GM03348 (cell line): ENCODE results near the gene NRTN.
"Not testable (repeated sequence)": the region's sequence is repeated elsewhere in the genome, so short reads cannot be mapped to it uniquely, and the experiment has no call there.

ENCODE experiments used
- DNase-seq: peaks from one replicate; pipeline ENCODE4 v3.0.0; 2012; ENCODE audit warnings: low spot score

The NRTN gene, protein sequence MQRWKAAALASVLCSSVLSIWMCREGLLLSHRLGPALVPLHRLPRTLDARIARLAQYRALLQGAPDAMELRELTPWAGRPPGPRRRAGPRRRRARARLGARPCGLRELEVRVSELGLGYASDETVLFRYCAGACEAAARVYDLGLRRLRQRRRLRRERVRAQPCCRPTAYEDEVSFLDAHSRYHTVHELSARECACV

GRCh38 chr19:5804516-5805461 lies at the start of gene NRTN:
Gene NRTN (plus strand): TSS chr19:5805067. CDS start chr19:5824166, 19,099 bp downstream.
- DNase-seq = peak; percentile 49

- no peak for DNase-seq
These were observed 42.2 kb upstream of the NRTN start for GRCh38 chr19:5762608-5763217.

DNA sequence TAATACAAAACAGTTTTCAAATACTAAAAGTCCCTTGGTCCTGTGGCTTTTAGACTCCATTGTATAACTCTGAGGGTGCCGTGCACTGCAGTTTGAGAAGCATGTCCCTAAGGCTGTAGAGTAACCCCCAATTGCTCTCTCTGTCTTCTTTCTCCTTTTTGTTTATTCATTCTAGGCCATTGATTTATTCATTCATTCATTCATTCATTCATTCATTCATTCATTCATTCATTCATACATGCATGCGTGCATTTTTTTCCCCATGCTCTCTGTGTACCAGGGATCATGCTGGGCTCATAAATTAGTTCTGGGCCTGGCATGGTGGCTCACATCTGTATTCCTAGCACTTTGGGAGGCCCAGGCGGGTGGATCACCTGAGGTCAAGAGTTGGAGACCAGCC lies 39.6 kb upstream of the NRTN start:
- no peak for DNase-seq

GRCh38 chr19:5767949-5768348 lies 36.9 kb upstream of the NRTN start:
- no peak for DNase-seq

- DNase-seq = no peak
These were observed 32.5 kb upstream of the NRTN start for GRCh38 chr19:5772416-5772815.

DNA sequence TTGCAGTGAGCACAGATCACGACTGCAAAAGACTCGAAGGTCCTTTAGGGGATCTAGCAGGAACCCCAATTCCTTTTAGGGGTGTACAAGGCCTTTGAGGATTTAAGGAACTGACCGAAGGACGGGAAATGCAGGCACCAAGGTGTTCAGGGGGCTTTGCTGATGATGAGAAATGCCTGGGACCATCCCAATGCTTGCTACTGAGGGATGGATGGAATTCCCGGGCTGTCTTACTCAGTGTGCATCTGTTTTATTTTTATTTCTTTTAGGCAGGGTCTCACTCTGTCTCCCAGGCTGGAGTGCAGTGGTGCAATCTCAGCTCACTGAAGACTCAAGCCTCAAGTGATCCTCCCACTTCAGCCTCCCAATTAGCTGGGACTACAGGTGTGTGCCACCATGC lies 31.6 kb upstream of the NRTN start:
- no peak for DNase-seq

- DNase-seq = no peak
These were observed 29.9 kb upstream of the NRTN start for GRCh38 chr19:5774921-5775320.

DNA sequence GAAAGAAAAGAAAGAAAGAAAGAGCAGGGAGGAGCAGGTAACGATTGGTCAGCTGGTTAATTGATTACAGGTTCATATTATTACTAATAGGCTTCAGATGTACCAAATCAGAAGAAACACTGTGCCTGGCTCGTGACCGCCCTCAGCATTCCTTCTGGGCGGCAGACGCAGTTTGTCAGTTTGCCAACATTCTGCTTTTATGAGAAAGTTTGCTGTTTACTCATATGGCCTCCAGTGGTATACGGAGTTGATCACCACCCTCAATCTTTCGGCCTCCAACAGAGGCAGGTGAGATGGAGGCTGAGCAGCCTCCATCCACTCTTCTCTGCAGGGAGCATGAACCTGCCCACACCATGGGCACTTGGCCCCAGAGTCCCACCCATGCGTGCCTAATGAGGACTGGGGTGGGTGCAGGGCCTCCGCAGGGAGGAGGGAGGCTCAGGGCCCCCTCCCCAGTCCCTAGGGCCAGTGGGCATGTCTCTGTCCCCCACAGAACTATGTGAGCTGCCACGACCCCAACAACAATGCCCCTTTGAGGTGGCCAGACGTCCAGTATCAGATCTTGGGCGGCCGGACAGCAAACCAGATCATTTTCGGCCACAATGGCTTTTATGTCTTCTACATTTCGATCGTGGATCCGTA lies 29.1 kb upstream of the NRTN start:
- peak; percentile 31 for DNase-seq

- no peak for DNase-seq
These were observed 26.5 kb upstream of the NRTN start for GRCh38 chr19:5778402-5778801.

DNA sequence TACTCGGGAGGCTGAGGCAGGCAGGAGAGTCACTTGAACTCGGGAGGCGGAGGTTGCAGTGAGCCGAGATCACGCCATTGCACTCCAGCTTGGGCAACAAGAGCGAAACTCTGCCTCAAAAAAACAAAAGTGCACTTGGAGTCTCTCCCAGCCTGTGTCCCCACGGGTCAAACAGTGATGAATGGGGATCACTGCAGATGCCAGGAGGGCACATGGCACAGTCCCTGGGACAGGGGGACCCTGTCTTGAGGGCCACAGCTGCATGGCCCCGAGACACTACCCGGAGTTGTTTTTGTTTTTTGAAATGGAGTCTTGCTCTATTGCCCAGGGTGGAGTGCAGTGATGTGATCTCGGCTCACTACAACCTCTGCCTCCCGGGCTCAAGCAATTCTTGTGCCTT lies 24.0 kb upstream of the NRTN start:
- DNase-seq = not testable (repeated sequence)

DNA sequence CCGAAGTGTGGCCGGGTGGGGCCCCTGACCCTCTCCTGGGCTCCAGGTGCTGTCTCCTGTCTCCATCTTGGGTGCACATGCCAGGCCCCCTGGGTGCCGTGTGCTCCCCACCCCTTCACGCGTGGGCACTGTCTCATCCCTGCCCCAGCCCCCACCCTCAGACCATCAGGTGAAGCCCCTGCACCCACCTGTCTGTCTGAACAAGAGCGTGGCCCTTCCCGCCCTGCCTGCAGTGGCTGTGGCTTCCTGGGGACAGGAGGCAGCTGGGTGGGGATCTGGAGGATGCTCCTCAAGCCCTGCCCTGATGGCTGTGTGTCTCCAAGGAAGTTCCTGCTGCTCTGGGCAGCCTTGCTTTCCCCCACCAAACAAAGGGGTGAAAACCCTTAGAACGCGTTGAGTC lies 22.5 kb upstream of the NRTN start:
- DNase-seq = no peak

DNA sequence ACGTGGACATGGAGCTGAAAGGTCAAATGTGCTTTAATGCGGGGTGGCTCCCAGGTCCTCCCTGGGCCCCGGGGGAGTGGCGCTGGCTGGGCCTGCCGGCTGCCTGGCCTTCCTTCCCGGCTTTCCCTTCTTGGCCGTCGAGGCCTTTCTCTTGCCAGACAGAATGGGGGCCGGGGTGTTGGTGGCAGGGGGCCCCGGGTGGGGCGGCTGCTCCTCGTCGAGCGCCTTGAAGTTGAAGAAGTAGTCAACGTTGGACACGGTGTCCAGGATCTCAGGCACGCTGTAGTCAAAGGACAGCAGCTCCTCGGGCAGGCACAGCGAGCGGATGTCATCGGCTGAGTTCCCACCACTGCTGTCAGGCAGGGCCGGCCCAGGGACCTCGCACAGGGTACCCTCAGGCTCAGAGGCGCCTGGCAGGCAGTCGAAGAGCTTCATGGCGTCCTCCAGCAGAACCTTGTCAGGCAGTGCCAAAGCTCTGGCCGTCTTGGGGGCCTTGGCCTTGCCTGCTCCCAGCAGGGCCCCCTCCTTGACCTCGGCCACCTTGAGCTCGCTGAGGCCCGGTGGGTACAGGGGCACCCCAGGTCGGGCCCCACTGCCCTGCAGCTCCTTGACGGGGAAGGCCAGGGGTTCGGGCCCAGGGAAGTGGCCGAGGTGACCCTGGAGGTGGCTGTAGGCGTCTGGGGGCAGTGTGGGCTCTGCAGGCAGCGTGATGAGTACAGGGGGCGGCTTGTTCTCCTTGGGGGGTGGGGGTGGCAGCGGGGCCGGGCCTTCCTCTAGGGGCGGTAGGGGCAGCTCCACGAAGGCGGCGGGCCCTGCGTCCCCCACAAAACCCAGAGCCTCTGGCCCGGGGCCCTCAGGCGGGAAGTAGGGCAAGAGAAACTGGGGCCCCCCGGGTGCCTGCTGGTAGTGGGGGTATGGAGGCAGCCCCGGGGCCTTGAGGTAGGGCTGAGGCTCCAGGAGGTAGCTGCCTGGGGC lies 21.6 kb upstream of the NRTN start:
- DNase-seq = no peak

DNA sequence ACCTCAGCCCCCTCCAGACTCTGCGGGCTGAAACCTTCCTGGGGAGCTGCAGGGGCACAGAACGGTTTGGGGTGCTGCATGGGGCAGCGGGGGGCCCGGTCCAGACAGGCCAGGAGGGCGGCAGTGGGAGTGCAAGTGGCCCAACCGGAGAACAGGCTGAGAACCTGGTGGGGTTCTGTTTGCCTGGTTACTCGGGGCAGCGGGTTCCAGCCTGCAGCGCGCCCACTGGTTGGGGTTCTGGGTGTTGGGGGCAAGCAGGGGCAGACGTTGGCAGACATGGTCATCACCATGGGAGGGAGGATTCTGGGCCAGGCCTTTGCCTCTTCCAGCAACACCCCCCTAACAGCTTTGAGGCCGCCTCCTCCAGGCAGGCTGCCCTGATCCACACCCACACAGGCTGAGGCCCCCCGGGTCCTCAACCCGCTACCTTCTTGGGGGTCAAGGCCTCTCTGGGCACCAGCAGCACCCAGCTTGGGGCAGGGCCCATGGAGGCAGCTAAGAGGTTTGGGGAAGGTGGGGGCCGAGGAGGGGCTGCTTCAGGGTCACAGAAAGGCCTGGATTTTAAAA lies 20.2 kb upstream of the NRTN start, which contains the start of gene PRR22:
Gene PRR22, minus strand, starts transcription at position 166 of the 567 bp plus-strand sequence. Its CDS starts 86 bp downstream, at position 80.
- no peak for DNase-seq

DNA sequence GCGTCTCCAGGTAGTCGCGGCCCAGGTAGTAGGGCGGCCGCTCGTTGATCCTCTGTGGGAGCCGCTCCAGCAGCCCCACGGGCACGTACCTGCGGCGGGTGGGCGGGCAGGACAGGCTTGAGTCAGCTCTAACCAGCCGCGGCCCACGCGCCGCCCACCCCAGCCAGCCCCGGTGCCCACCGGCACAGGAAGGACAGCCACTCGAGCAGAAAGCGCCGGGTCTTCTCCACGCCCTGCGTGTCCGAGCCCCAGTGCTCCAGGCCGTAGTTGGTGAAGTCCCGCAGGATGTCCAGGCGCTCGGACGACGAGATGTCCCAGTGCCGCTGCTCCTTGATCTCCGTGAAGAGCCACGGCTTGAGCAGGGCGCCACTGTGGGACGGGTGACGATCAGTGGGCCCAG lies 19.4 kb upstream of the NRTN start:
- DNase-seq = no peak

DNA sequence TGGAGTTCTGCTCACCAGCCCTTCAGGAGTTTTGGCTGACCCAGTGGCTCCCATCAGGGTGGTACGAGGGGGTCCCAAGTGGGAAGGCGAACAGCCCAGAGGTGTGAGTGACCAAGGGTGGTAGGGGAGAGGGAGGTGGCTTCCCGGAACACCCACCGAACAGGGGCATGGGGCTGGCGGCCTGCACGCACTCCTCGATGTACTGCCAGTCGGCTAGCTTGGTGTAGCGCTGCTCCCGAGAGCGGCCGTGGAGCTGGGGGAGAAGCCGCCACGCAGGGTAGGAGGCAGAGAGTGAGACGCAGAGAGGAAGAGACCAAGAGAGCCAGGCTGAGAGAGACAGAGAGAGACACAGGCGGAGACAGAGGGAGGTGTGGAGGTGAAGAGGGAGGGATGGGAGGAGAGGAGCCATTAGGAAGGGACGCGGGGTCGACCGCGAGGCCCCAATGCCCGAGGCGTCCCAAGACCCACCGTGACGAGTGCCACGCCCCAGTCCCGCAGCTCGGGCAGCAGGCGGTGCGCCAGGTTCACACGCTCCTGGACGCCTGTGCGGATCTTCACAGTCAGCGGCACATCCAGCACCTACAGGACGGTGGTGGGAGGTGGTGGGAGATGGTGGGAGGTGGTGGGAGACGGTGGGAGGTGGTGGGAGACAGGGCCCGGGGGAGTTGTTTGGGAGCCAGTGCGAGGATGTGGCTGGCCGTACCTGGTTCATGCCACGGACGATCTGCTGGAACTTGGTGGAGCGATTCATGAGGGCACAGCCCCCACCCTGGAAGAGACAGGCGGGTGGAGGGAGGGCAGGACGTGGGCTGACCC lies 18.1 kb upstream of the NRTN start:
- DNase-seq = no peak

DNA sequence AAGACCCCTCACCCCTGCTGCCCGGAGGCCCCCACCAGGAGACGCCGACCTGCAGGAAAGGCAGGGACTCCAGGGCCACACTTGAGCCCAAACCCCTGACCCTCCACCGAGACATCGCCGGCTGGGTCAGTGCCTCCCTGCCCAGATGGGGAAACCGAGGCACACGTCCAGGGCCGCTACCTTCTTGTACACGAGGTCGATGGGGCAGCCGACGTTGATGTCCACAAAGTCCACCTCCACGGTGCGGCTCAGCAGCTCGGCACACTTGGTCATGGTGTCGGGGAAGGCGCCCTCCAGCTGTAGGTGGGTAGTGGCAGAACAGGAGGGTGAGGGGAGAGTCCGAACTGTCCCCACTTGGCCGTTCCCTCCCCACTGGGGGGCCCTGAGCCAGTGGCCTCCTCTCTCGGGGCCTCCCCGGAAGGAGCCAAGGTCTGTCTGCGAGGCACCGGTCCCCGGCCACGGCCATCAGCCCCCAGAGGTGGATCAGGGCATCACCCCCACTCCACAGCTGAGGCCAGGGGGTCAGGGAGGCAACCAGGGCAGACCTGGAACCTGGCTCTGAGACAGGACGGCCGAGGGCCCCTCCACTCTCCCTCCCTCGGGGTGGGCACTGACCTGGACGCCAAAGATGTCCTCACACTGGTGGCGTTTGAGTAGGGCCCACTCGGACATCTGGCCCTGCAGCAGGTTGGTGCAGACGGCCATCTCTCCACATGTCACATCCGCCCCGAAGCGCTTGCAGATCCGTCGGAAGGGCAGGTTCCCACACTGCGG lies 17.3 kb upstream of the NRTN start:
- no peak for DNase-seq

DNA sequence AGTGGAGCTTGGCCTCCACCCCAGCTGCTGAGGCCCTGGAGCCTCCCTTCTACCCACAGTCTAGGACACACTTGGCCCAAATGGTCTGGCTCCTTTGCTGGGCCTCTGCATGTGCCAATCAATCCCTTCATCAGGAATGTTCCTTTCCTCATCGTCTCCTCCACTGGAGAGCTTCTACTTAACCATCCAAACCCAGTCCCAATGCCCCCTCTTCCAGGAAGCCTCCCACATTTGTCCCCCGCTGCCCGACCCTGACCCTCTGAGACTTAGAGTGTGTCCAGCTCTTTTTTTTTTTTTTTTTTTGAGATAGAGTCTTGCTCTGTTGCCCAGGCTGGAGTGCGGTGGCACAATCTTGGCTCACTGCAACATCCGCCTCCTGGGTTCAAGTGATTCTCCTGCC lies 16.4 kb upstream of the NRTN start:
- DNase-seq = no peak

GRCh38 chr19:5789351-5789761 lies 15.5 kb upstream of the NRTN start:
- no peak for DNase-seq

GRCh38 chr19:5789886-5790558 lies 14.8 kb upstream of the NRTN start:
- no peak for DNase-seq
